Measurements from ENCODE around the gene RHBDD2.

RHBDD2 gene

DNA sequence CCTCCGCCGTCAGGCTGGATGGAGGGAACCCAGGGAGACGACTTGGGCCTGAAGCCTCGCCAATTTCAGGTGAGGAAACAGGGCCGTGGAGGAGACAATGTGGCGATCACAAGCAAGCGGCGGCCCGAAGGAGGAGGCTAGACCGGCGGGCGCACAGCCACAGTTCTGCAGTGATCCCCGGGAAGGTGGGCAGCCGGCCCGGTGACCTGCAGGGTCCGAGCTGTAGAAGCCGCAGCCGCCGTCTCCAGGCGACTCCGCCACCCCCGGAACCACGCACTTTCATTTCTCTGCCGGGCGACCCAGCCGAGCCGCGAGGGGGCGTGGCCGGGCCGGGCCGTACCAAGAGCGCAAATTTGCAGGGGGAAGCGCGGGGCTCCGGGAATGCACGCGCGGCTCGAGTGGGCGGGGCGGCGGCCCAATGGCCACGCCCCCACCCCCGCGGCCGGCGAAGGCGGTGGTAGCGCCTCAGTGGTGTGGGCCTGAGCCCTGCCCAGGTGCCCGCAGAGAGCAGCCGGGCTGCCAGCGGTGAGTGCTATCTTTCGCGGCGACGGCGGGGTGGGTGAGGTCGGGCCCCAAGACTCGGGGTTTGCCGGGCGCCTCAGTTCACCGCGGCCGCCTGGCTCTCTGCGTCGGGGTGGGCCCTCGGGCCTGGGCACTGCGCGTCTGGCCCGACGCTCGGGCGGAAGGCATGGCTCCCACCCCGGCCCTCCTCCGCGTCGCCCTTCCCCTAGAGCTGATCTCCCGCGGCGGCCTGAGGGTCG lies 36.0 kb downstream of the RHBDD2 start, which contains the start of gene POR:
TSS of gene POR (plus strand) at position 501 of the 761 bp plus-strand sequence. CDS start 38,847 bp downstream, outside the sequence.
- ATAC-seq: peak; percentile 91
- peaks cover 2% of the 10 kb centered on the region for H3K36me3 Mint-ChIP-seq (ENCODE audit: low read depth)
- peaks cover 33% of the 10 kb centered on the region for H3K4me1 Mint-ChIP-seq
- H3K27ac Mint-ChIP-seq: peak within 1 kb of the TSS; percentile 88
- DNase-seq: peak; percentile 97
- no peaks in the 10 kb centered on the region for H3K9me3 Mint-ChIP-seq
- no peaks in the 10 kb centered on the region for H3K27me3 Mint-ChIP-seq
- peak within 1 kb of the TSS; percentile 87 for H3K4me3 Mint-ChIP-seq

DNA sequence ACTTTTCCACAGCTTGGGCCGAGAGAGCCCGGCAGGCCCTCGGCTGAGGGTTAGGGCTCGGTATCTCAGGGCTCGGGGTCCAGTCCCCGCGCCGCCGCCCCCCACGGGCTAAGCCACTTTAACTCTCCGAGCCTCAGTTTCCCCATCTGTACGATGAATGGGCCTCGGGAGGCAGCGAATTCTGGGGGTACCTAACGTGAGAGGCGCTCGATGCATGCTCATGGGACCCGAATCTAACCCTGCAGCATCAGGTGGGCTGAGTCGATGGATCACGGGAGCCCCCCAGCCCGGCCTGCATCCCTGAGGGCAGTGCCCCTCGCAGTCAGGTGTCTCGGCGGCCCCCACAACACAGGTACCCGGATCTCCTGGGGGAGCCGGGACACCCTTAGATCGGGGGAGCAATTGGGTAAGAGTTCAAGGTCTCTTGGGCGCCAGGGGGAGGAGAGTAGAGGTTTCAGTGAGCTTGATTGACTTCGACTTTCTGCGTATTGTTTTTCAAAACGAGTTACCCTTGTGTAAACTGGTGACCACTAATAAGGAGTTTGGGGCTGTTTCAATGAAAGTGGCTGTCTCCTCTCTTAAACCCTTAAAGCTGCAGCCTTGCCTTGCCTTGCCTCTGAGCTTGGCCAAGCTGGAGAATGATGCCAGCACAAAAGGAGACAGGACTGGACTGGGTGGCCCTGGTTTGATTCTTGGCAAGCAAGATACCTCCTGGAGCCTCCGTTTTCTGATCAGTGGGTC lies 36.8 kb downstream of the RHBDD2 start:
- no peaks in the 10 kb centered on the region for H3K9me3 Mint-ChIP-seq
- no peaks in the 10 kb centered on the region for H3K27me3 Mint-ChIP-seq
- H3K27ac Mint-ChIP-seq: peak overlapping the region; percentile 10
- ATAC-seq (peak; percentile 6), DNase-seq (peak; percentile 18)
- H3K4me3 Mint-ChIP-seq: peak overlapping the region; percentile 87
- peaks cover 38% of the 10 kb centered on the region for H3K4me1 Mint-ChIP-seq
- H3K36me3 Mint-ChIP-seq (ENCODE audit: low read depth): peaks cover 3% of the 10 kb centered on the region

DNA sequence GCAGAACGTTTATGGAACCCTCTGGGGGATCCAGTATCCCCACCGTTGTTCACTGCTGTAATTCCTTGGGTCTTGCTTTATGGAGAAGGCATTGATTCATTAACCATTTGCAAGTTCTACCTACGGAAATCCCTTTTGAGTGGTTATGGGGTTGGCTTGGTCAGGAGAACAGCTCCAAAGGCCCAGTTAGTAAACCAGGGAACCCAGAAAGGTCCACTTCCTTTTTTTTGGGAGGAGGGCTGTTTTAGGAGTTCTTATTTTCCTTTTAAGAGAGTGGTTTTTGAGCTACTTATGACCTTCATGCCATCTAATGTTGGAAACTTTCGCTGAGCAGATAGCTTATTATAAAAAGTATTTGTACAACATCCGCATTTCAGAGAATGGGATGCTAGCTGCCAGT lies 37.4 kb downstream of the RHBDD2 start:
- H3K9me3 Mint-ChIP-seq: no peaks in the 10 kb centered on the region
- DNase-seq (no peak), ATAC-seq (no peak)
- no peaks in the 10 kb centered on the region for H3K27me3 Mint-ChIP-seq
- H3K36me3 Mint-ChIP-seq (ENCODE audit: low read depth): peaks cover 4% of the 10 kb centered on the region
- H3K27ac Mint-ChIP-seq: no peak overlapping the region
- H3K4me1 Mint-ChIP-seq: peaks cover 44% of the 10 kb centered on the region
- H3K4me3 Mint-ChIP-seq: peak overlapping the region; percentile 87

DNA sequence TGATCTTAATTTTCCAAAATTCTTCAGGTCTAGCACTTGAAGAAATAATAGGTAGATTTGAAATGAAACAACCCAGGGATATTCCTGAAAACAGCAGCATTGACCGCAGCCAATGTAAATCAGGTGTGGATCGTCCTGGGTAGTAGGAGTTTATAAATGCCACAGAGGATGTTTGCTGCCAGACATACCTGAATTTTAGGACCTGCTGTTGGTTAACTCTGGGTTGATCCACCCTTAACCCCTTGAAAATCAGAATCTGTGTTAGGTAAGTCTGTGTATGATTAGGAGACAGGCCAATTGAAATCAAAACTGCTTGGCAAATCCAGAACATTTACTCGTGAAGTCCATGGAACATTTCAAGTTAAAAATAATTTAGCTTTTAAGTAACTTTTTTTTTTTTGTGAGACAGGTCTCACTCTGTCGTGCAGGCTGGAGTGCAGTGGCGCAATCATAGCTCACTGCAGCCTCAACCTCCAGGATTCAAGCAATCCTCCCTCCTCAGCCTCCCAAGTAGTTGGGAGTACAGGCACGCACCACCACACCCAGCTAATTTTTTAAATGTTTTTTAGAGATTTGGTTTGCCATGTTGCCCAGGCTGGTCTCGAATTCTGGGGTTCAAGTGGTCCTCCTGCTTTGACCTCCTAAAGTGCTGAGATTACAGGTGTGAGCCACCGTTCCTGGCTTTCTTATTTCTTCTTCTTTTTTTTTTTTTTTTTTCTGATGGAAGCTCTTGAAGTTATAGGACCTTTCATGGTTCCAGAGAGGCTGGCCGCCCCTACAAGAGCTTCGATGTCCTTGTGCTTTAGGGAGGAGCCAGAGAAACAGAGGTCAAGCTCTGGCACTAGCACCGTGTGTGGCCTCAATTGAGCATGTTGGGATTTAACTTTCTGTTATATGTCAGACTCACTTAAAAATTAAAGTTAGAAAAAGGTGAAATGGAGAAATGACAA lies 38.1 kb downstream of the RHBDD2 start:
- no peak overlapping the region for H3K27ac Mint-ChIP-seq
- H3K36me3 Mint-ChIP-seq (ENCODE audit: low read depth): peaks cover 4% of the 10 kb centered on the region
- H3K27me3 Mint-ChIP-seq: no peaks in the 10 kb centered on the region
- DNase-seq (no peak), ATAC-seq (no peak)
- no peak overlapping the region for H3K4me3 Mint-ChIP-seq
- no peaks in the 10 kb centered on the region for H3K9me3 Mint-ChIP-seq
- peaks cover 48% of the 10 kb centered on the region for H3K4me1 Mint-ChIP-seq

DNA sequence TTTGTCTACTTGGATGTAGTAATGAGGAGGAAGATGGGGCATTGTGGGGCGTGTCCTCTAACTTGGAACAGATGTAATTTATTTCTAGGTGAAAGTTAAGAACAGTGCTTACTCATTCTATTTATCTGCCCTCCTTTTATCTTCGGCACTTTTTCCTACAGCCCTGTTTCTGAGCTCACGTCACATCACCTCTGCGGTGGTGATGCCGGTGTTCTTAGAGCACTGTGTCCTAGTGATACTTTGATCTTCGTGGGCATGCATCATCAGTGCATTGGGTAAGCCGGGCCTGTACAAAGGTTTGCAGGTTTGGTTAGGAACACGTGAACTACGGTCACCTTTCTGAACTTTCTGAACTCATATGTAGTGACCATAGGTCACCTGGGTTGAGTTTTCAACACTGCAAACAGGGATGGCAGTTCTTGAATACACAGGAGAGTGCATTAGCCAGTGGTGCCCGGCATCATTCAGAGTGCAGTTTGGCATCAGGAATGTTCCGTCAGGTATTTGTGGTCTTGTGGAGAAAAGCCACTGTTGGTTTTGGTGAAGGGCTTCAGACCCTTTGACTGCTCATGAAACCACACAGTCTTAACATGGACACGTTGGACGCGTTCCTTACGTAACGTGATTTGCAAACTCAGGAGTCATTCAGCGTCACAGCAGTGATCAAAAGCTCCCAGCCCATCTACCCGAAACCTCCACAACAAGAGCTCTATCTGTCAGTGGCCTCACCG lies 41.8 kb downstream of the RHBDD2 start:
- peak; percentile 18 for DNase-seq
- peak; percentile 77 for ATAC-seq
- H3K27me3 Mint-ChIP-seq: no peaks in the 10 kb centered on the region
- H3K9me3 Mint-ChIP-seq: no peaks in the 10 kb centered on the region
- peaks cover 4% of the 10 kb centered on the region for H3K36me3 Mint-ChIP-seq (ENCODE audit: low read depth)
- H3K4me3 Mint-ChIP-seq: no peak overlapping the region
- peaks cover 45% of the 10 kb centered on the region for H3K4me1 Mint-ChIP-seq
- H3K27ac Mint-ChIP-seq: no peak overlapping the region

DNA sequence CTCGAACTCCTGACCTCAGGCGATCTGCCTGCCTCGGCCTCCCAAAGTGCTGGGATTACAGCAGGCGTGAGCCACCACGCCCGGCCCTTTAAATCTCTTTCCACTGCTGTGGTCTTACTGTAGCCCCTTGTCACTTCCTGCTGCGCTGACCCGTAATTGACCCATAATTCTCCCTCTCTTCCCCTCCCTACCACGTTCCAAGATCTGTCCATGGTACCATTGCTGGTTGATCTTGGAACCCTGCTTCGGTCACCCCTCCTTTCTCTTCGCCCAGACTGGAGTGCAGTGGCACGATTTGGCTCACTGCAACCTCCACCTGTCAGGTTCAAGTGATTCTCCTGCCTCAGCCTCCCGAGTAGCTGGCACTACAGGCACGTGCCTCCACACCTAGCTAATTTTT lies 42.6 kb downstream of the RHBDD2 start:
- peaks cover 43% of the 10 kb centered on the region for H3K4me1 Mint-ChIP-seq
- peaks cover 6% of the 10 kb centered on the region for H3K36me3 Mint-ChIP-seq (ENCODE audit: low read depth)
- ATAC-seq: no peak
- DNase-seq: no peak
- H3K4me3 Mint-ChIP-seq: no peak overlapping the region
- H3K9me3 Mint-ChIP-seq: no peaks in the 10 kb centered on the region
- H3K27me3 Mint-ChIP-seq: no peaks in the 10 kb centered on the region
- H3K27ac Mint-ChIP-seq: no peak overlapping the region

DNA sequence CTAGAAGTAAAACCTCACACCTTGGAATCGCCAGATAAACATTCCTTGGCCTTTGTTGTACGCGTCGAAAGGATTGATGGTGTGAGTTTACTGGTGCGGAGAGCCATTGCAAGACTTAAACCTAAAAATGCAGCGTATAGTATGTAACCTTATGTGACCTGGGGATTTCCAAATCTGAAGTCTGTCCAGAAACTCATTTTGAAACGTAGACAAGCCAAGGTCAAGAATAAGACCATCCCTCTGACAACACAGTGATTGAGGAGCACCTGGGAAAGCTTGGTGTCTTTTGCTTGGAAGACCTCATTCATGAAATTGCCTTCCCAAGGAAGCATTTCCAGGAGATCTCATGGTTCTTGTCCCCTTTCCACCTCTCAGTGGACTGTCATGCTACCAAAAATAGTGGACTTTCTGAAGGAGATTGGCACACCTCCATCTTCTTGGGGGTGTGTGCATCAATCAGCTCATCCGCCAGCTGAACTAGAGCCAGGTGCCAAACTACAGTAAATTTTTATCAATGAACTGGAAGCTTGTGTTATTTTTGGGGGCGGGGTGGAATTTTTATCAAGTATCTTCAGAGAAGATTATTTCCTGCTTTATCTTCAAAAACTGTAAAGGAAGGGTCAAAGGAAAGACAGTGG lies 44.3 kb downstream of the RHBDD2 start:
- ATAC-seq: no peak

DNA sequence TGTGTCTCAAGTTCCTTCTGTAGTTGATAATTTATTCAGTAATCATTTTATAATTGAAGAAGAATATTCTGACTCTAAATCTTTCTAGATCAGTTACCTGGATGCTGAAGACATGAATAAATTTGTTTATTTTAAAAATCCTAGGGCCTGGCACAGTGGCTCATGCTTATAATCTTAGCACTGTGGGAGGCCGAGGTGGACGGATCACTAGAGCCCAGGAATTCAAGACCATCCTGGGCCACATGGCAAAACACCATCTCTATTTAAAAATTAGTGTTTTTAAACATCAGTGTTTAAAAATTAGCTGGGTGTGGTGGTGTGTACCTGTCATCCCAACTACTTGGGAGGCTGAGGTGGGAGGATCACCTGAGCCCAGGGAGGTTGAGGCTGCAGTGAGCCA lies 45.4 kb downstream of the RHBDD2 start:
- Mint-ChIP-seq H3K4me3 (no peak overlapping the region), H3K9me3 (no peaks in the 10 kb centered on the region), H3K27ac (no peak overlapping the region), H3K4me1 (peaks cover 40% of the 10 kb centered on the region), H3K36me3 (ENCODE audit: low read depth) (peaks cover 4% of the 10 kb centered on the region), H3K27me3 (no peaks in the 10 kb centered on the region)
- ATAC-seq (no peak), DNase-seq (no peak)

More for the DNA sequence above, 44.3 kb downstream of the RHBDD2 start:
- H3K9me3 Mint-ChIP-seq: no peaks in the 10 kb centered on the region
- no peaks in the 10 kb centered on the region for H3K27me3 Mint-ChIP-seq
- no peak overlapping the region for H3K4me3 Mint-ChIP-seq
- no peak overlapping the region for H3K27ac Mint-ChIP-seq
- peaks cover 40% of the 10 kb centered on the region for H3K4me1 Mint-ChIP-seq
- H3K36me3 Mint-ChIP-seq (ENCODE audit: low read depth): peaks cover 6% of the 10 kb centered on the region
- DNase-seq: no peak

DNA sequence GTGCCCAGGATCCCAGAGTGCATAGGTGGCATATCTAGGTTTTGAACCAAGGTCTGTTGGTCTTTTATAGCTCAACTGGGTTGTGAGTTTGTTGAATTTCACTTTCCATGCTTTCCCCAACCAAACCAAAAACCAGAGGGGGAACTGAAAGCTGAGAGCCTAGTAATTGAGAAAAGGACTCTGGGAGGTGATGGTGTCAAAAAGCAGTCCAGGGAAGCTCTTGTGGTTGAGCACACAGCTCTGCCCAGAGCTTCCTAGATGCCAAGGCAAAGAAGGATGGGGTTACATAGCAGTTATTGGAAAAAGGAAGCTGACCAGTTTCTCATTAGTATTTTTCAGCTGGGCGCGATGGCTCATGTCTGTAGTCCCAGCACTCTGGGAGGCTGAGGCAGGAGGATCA lies 46.1 kb downstream of the RHBDD2 start:
- DNase-seq (no peak), ATAC-seq (no peak)
- Mint-ChIP-seq H3K4me3 (no peak overlapping the region), H3K27ac (no peak overlapping the region), H3K27me3 (no peaks in the 10 kb centered on the region), H3K4me1 (peaks cover 40% of the 10 kb centered on the region), H3K36me3 (ENCODE audit: low read depth) (peaks cover 4% of the 10 kb centered on the region), H3K9me3 (no peaks in the 10 kb centered on the region)

DNA sequence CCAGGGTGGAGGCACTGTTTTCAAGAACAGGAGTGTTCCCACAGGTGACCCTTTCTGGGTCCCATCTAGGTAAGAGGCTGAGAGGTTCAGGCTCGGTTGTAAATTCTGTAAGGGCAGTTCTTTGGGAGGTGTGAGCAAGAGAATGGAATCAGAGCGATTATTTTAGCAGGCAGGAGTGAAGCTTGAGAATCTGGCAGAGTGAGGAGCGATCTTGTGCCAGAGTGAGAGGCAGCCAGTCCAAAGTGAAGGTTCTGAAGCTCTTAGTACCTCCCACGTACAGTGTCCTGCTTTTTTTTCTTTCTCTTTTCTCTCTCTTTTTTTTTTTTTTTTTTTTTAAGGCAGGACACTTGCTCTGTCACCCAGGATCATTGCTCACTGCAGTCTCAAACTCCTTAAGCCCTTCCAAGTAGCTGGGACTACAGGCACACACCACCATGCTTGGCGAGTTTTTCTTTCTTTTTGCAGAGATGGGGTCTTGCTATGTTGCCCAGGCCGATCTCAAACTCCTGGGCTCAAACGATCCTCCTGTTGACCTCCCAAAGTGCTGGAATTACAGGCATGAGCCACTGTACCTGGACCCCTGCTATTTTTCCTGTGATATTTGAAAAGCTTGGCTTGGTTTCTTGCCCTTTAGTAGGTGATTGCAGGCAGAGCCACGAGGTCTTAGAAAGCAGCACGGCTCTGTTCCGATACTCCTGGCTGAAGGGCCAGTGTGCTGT lies 47.0 kb downstream of the RHBDD2 start:
- no peak for DNase-seq
- no peaks in the 10 kb centered on the region for H3K27me3 Mint-ChIP-seq
- H3K4me1 Mint-ChIP-seq: peaks cover 33% of the 10 kb centered on the region
- H3K4me3 Mint-ChIP-seq: no peak overlapping the region
- H3K27ac Mint-ChIP-seq: no peak overlapping the region
- peaks cover 2% of the 10 kb centered on the region for H3K36me3 Mint-ChIP-seq (ENCODE audit: low read depth)
- ATAC-seq: no peak
- H3K9me3 Mint-ChIP-seq: no peaks in the 10 kb centered on the region

DNA sequence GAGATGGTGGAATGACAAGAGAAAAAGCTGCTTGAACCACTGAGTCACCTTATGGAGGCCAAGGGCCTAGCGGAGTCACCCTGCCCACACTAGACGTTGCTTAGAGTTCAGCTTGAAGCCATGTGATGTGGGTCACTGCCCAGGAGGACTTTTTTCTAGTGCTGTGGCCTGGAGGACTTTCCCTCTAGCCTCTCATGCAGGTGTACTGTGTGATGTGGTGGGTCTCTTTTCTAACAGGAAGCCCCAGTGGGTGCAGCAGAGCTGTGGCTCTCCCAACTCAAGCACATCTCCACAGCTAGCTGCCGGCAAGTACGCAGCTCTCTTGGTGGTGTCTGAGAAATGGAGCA lies 49.7 kb downstream of the RHBDD2 start:
- peaks cover 27% of the 10 kb centered on the region for H3K4me1 Mint-ChIP-seq
- no peak overlapping the region for H3K4me3 Mint-ChIP-seq
- DNase-seq (peak; percentile 31), ATAC-seq (peak; percentile 91)
- peak overlapping the region; percentile 41 for H3K27ac Mint-ChIP-seq
- no peaks in the 10 kb centered on the region for H3K27me3 Mint-ChIP-seq
- no peaks in the 10 kb centered on the region for H3K9me3 Mint-ChIP-seq
- peaks cover 6% of the 10 kb centered on the region for H3K36me3 Mint-ChIP-seq (ENCODE audit: low read depth)

DNA sequence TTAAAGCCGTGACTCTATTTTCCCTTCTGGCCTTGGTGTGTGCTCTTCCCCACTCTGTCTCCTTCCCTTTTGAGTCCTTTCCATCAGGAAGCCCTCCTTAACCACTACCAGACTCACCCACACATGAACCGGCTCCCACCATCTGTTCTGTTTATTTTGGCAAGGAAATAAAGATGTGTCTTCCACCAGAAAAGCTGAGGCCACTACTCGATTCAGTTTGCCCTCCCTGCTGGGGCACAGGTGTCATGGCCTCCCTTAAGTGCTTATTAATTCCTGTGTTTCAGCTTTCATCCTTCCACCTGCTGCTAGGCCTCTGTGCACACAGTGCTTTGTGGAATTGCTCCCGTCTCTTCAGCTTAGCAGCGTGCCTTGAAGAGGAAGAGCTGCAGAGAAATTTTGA lies 52.8 kb downstream of the RHBDD2 start:
- no peaks in the 10 kb centered on the region for H3K27me3 Mint-ChIP-seq
- no peak for ATAC-seq
- no peak for DNase-seq

More for the DNA sequence above, 52.8 kb downstream of the RHBDD2 start:
- H3K36me3 Mint-ChIP-seq (ENCODE audit: low read depth): peaks cover 15% of the 10 kb centered on the region
- no peaks in the 10 kb centered on the region for H3K9me3 Mint-ChIP-seq
- H3K4me3 Mint-ChIP-seq: no peak overlapping the region
- peaks cover 19% of the 10 kb centered on the region for H3K4me1 Mint-ChIP-seq
- H3K27ac Mint-ChIP-seq: no peak overlapping the region
